Amniotic epithelial cell (primary cell): Measurements from ENCODE around the gene SMYD3.
"Not testable (repeated sequence)": the region's sequence is repeated elsewhere in the genome, so short reads cannot be mapped to it uniquely, and the experiment has no call there.

Experiments
- DNase-seq: peaks from one replicate; pipeline ENCODE4 v3.0.0-alpha.2; 2010; ENCODE audit warnings: low read depth

Gene SMYD3

DNA sequence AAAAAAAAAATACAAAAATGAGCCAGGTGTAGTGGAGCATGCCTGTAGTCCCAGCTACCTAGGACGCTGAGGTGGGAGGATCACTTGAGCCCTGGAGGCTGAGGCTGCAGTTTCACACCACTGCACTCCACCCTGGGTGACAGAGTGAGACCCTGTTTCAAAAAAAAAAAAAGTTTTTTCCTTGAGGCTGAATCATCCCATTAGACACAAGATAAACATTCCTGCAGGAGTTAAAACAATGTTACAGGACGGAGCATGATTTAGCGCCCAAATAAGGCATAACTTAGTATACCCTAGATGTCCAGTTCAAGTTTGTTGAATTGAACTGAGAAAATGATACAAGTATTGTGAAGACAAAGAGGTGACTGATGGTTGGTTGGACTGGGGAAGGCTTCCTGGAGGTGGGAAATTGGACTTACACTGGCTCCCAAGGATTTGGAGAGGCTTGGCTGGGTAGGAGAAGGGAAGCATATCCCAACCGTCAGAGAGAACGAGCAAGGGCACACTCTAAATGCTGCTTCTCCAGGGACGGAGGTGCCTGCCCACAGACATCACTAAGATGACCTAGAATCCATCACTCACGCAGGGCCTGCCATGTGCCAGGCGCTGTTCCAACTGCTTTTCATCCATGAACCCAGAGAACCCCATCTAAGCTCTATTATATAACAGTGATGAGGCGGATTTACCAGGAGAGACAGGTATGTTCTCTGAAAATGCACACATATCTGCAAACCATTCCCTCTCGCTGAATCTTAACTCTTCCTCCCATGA, 741.7 kb downstream of the SMYD3 start:
- DNase-seq, result peak; percentile 67

DNA sequence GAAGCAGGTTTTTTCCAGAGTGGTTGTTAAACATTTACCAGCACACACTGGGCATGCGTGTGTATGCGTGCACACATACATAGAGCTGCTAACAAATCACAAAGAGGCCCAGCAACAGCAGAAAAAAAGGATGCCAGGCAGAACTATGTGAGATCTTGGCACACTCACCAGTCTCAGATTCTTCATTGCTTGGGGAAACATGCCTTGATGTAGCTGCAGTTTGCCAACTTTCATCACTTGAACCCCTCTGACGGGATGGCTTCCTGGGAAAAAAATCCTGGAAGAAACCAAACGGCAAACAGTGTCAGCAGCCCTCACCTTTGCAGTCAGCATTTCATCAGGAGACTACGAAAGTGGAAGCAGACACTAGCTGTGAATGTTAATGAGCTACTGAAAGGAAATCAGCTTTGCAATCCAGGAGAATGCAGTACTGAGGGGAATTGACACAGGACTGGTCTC, 743.2 kb downstream of the SMYD3 start:
- DNase-seq, result no peak

- no peak for DNase-seq
Measured at GRCh38 chr1:245762396-245762910, 744.6 kb downstream of the SMYD3 start.

DNA sequence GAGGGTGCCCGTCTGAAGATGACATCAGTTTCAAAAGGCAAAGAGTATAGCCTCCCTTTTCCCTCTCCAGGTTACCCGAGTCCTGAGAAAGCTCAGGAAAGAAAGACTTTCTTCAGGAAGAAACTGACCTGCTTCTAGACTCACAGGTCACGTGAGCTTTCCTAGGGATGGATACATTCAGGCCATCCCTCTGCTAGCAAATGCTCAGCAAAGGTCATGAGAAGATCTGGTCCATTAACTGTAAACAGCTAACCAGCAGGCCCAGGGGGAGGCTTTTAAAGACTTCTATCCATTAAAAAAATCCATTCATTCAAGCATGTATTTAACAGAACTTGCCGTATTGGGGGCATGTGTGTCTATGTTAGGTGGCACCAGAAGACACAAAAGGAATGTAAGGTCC, 746.8 kb downstream of the SMYD3 start:
- no peak for DNase-seq

- DNase-seq, result no peak
Measured at GRCh38 chr1:245754463-245754961, 752.6 kb downstream of the SMYD3 start.

DNA sequence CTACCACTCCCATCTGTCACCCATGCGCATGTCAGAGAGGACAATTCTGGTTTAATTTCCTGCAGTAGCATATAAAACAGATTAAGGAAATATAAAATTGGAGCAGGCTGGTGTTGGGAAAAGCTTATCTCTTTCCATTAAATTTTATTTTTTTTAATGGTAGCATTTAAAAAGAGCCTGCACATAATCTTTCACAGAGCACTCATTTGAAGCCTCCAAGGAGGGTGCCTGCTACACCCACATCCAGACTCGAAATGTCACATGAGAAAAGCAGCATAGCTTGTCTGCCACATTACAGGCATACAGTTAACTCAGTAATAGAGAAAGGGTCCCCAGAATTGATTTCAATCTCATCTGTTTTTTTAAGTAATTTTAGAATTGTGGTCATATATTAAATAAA, 753.3 kb downstream of the SMYD3 start:
- no peak for DNase-seq

- peak; percentile 32 for DNase-seq
Measured at GRCh38 chr1:245752561-245752960, 754.5 kb downstream of the SMYD3 start.

DNA sequence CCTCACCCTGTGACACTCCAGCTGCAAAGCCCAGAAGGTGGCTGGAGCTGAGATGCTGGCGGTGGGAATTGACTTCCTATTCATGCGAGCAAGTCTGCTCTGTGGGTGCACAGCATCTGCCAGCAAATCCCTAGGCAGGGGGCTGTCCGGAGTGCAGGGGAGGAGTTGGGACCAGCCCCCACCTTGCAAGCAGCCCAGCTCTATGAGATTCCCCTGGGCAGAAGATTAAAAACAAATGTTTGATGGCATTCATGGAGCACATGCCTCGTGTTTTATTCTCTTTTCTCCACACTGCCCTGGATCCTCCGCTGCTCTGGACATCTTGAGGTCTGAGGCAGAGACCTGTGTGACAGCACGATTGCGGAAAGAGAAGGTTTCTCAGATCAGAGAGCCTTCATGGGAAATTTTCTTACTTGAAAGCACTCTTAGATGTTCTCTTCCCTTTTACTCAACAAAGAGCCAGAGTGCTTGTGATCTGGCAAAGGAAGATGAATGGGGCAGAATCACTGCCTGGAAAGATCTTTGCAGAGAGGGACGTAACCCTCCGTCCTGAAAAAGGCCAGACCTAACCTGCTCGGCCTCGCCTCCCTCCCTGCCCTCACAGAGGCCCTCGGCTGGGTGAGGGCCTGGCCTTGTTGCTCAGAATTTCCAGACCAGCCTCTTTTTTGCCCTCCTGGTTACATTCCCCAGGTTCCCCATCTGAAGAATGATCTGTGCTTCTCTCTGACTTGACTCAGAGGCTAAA, 755.2 kb downstream of the SMYD3 start:
- peak; percentile 66 for DNase-seq

- peak; percentile 98 for DNase-seq
Measured at GRCh38 chr1:245751116-245751515, 756.0 kb downstream of the SMYD3 start.

DNA sequence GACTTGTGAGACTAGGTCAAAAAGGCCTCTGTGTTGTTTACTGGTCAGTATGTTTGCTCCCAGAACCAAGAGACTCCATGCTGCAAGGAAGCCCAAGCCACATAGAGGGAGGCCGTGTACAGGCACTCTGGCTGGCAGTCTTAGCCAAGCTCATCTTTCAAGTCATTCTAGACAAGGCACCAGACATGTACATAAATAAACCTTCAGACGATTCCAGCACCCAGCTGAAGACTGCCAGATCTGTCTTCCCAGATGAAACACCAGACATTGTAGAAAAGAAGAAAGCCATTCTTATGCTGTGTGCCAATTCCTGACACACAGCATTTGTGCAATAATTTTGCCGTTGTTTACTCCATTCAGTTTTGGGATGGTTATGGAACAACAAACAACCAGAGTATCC, 756.8 kb downstream of the SMYD3 start:
- peak; percentile 65 for DNase-seq

GRCh38 chr1:245749053-245749452, 758.0 kb downstream of the SMYD3 start:
- DNase-seq, result no peak

GRCh38 chr1:245748646-245749045, 758.4 kb downstream of the SMYD3 start:
- no peak for DNase-seq

GRCh38 chr1:245748240-245748639, 758.8 kb downstream of the SMYD3 start:
- DNase-seq, result peak; percentile 58

DNA sequence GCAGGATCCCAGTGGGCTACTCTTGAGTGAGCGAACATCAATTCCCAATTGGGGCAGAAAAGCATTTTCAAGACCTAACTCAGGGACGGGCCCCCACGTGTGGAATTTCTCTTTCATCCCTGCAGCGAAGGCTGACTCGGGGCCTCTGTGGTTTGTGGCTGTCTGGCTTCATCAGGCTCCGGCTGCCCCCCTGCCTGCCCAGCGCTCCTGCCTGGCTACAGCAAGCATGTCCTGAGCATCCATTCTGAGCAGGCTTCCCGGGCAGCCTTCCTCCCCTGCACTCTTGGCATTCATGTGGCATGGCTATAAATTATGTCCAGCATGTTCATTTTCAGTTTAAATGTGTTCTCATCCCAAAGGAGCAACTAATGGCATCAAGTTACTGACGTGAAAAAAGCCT, 764.2 kb downstream of the SMYD3 start:
- DNase-seq, result peak; percentile 74

- not testable (repeated sequence) for DNase-seq
Measured at GRCh38 chr1:245740336-245740735, 766.7 kb downstream of the SMYD3 start.

DNA sequence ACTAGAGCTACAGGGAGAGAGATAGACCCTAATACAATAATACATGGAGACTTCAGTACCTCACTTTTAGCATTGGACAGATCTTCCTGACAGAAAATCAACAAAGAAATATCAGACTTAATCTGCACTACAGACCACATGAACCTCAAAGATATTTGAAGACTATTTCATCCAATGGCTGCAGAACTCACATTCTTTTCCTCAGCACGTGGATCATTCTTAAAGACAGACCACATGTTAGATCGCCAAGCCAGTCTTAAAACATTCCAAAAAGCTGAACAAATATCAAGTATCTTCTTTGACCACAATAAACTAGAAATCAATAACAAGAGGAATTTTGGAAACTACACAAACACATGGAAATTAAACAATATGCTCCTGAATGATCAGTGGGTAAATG, 776.3 kb downstream of the SMYD3 start:
- DNase-seq, result peak; percentile 51

DNA sequence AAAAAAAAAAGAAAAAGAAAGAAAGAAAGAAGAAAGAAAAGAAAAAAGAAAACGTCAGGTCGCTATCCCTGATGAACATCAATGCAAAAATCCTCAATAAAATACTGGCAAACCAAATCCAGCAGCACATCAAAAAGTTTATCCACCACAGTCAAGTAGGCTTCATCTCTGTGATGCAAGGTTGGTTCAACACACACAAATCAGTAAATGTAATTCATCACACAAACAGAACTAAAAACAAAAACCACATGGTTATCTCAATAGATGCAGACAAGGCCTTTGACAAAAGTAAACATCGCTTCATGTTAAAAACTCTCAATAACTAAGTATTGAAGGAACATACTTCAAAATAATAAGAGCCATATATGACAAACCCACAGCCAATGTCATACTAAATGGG, 779.0 kb downstream of the SMYD3 start:
- DNase-seq, result not testable (repeated sequence)

- DNase-seq, result no peak
Measured at GRCh38 chr1:245721488-245721887, 785.6 kb downstream of the SMYD3 start.

- DNase-seq, result no peak
Measured at GRCh38 chr1:245718951-245719350, 788.1 kb downstream of the SMYD3 start.

DNA sequence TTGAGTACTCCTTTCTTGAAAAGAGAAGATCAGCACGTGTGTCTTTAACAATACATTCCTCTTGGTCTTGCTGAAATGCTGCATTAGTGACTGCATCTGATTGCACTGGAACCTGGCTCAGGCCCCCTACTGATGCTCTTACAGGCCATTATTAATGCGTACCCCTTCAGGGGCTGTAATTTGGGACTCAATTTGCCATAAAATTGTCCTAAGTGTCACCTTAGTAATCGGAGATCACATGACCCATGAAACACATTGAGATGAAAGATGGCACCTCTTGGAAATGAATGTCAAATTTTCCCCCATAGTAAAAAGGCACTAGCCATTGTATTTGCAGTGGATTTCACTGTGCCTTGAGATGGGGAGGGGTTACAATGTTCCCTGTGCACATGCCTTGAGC, 789.0 kb downstream of the SMYD3 start:
- DNase-seq, result no peak

GRCh38 chr1:245717611-245718010, 789.5 kb downstream of the SMYD3 start:
- peak; percentile 59 for DNase-seq

DNA sequence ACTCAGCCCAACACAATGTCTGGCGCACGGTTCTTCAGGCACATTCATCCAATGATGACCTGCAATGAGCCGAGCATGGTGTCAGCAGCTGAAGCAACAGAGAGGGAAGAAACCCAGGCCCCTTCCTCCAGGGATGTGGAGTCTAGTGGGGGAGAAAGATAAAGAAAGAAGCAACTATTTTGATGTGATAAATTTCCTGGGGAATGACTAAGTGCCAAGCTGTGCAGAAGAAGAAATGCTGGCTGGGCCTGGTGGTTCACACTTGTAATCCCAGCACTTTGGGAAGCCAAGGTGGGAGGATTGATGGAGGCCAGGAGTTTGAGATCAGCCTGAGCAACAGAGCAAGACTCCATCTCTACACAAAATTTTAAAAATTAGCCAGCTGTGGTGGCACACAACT, 790.5 kb downstream of the SMYD3 start:
- peak; percentile 58 for DNase-seq

DNA sequence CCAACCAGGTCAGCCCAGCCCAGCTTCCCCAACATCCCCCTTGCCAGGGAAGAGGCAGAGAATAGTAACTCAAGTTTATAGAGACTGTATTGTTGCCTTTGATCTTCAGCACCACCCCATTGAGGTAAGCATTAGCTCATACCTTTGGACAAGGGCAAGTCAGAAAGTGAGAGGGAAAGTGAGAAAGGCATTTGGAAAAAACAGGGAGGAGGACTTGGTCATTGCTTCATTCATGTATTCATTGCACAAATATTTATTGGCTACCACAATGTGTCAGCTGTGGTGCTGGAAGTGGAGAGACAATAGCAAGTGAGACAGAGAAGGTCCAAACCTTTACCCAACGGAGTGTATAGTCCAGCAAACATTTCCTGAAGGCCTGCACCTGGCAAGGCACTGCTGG, 791.1 kb downstream of the SMYD3 start:
- peak; percentile 92 for DNase-seq
